ENCODE results near the gene URB2. TPM values are rescaled to one million over a fixed set of nuclear protein-coding genes. Genes with fewer than 3 reads are reported as not detected.

Gene URB2
- total RNA-seq, 2 experiments from 2014 or later, result 13.9 to 16.5 TPM

DNA sequence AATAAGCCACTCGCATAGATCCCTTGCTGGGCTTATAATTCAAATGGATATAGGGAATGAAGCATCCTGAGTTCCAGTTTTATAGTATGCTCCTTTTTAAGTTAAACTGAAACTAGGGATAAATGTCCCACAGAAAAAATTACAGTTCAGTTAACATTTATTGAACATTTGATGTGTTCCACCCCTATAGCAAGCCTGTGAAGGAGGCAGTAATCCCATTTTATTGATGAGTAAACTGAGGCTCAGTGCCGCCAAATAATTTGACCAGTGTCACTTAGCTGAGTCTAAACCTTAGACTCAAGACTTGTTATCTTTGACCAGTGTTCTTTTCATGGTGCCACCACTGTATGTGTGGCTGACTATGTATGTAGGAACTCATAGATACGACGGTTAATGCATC lies 22.4 kb downstream of the URB2 start:
- intact Hi-C loops (cut with DNase I, micrococcal nuclease), result no loop called here
- POLR2A ChIA-PET, result no interaction called here
- no peak overlapping the region for H3K4me3 Mint-ChIP-seq
- CTCF ChIA-PET, result interaction anchor here (1.6 to 1.7 kb wide), 2 partner anchors 13 to 518 kb away, joined by 4 to 5 read pairs; no protein-coding TSS in a partner anchor
- H3K27me3 Mint-ChIP-seq, result no peaks in the 10 kb centered on the region
- DNase-seq (no peak), ATAC-seq (no peak)
- no peaks in the 10 kb centered on the region for H3K4me1 Mint-ChIP-seq
- H3K27ac Mint-ChIP-seq, result no peak overlapping the region
- H3K9me3 Mint-ChIP-seq (ENCODE audit: low read depth), result no peaks in the 10 kb centered on the region
- peaks cover 41% of the 10 kb centered on the region for H3K36me3 Mint-ChIP-seq (ENCODE audit: low read depth)

DNA sequence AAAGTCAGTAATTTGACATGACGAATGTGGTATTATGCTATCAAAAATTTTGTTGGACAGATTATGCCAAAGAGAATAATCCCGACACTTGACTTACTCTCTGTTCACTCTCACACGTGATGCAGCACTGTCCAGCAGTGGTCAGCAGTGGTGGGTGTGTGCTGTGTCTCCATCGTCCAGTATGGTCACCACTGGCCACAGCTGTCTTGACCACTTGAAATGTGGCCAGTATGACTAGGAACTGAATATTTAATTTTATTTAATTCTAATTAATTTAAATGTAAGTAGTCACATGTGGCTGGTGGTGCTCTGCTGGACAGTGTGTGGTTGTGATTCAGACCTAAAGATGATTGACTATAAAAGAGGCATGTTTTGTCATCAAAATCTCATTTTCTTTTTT lies 24.0 kb downstream of the URB2 start:
- no peaks in the 10 kb centered on the region for H3K9me3 Mint-ChIP-seq (ENCODE audit: low read depth)
- ATAC-seq (no peak), DNase-seq (no peak)
- ChIA-PET POLR2A (no interaction called here), CTCF (interaction anchor here (0.9 to 1.6 kb wide), 2 partner anchors 386 to 517 kb away, joined by 3 to 4 read pairs; no protein-coding TSS in a partner anchor)
- H3K36me3 Mint-ChIP-seq (ENCODE audit: low read depth), result peaks cover 32% of the 10 kb centered on the region
- H3K4me3 Mint-ChIP-seq, result no peak overlapping the region
- H3K27me3 Mint-ChIP-seq, result no peaks in the 10 kb centered on the region
- intact Hi-C loops (cut with DNase I, micrococcal nuclease), result no loop called here
- H3K4me1 Mint-ChIP-seq, result no peaks in the 10 kb centered on the region
- no peak overlapping the region for H3K27ac Mint-ChIP-seq

GRCh38 chr1:229651546-229651945 lies 25.5 kb downstream of the URB2 start:
- POLR2A ChIA-PET, result interaction anchor here (0.6 kb wide), 1 partner anchor 30 kb away, joined by 3 read pairs; no protein-coding TSS in a partner anchor
- peaks cover 28% of the 10 kb centered on the region for H3K36me3 Mint-ChIP-seq (ENCODE audit: low read depth)

DNA sequence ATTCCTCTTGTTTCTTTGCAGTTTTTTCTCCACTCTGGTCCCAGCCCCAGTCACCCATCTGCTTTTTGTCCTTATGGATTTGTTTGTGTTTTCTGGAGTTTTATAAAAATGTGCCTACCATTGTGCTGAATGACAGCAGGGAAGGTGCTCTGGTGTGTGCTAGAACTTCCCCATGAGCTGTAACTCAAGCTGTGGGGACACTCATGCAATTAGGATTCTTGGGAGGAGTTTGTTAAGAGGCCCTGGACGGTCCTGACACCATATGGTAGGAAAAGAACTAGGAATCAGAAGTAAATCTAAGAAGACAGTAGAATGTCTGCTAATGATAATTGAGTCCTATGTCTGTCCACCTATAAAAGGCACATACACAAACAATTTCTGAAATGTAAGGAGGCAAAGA lies 27.4 kb downstream of the URB2 start:
- Mint-ChIP-seq H3K4me3 (no peak overlapping the region), H3K4me1 (peaks cover 16% of the 10 kb centered on the region), H3K36me3 (ENCODE audit: low read depth) (peaks cover 24% of the 10 kb centered on the region), H3K27me3 (no peaks in the 10 kb centered on the region), H3K27ac (no peak overlapping the region), H3K9me3 (ENCODE audit: low read depth) (no peaks in the 10 kb centered on the region)
- DNase-seq, result no peak
- intact Hi-C loops (cut with DNase I, micrococcal nuclease), result no loop called here
- ChIA-PET POLR2A (no interaction called here), CTCF (no interaction called here)
- no peak for ATAC-seq

More at GRCh38 chr1:229651546-229651945, 25.5 kb downstream of the URB2 start:
- intact Hi-C loops (cut with DNase I, micrococcal nuclease), result no loop called here
- H3K9me3 Mint-ChIP-seq (ENCODE audit: low read depth), result no peaks in the 10 kb centered on the region
- H3K4me1 Mint-ChIP-seq, result no peaks in the 10 kb centered on the region
- H3K4me3 Mint-ChIP-seq, result no peak overlapping the region
- no peak for DNase-seq
- no peaks in the 10 kb centered on the region for H3K27me3 Mint-ChIP-seq
- H3K27ac Mint-ChIP-seq, result no peak overlapping the region
- ATAC-seq, result no peak
- CTCF ChIA-PET, result interaction anchor here (1.0 kb wide), 1 partner anchor 16 kb away, joined by 3 read pairs; no protein-coding TSS in a partner anchor

GRCh38 chr1:229655781-229656180 lies 29.7 kb downstream of the URB2 start:
- H3K4me1 Mint-ChIP-seq, result peaks cover 16% of the 10 kb centered on the region
- no peak for DNase-seq
- H3K27me3 Mint-ChIP-seq, result no peaks in the 10 kb centered on the region
- ChIA-PET POLR2A (no interaction called here), CTCF (interaction anchor here (1.3 to 1.5 kb wide), 2 partner anchors 10 to 654 kb away, joined by 3 read pairs; no protein-coding TSS in a partner anchor)
- intact Hi-C loops (cut with DNase I, micrococcal nuclease), result no loop called here
- H3K36me3 Mint-ChIP-seq (ENCODE audit: low read depth), result peaks cover 31% of the 10 kb centered on the region
- H3K4me3 Mint-ChIP-seq, result no peak overlapping the region
- ATAC-seq, result no peak
- no peaks in the 10 kb centered on the region for H3K9me3 Mint-ChIP-seq (ENCODE audit: low read depth)
- H3K27ac Mint-ChIP-seq, result peak overlapping the region; percentile 10

- Mint-ChIP-seq H3K36me3 (ENCODE audit: low read depth) (peaks cover 39% of the 10 kb centered on the region), H3K9me3 (ENCODE audit: low read depth) (no peaks in the 10 kb centered on the region), H3K27me3 (no peaks in the 10 kb centered on the region), H3K27ac (peak overlapping the region; percentile 62), H3K4me3 (no peak overlapping the region), H3K4me1 (peaks cover 25% of the 10 kb centered on the region)
- POLR2A ChIA-PET, result interaction anchor here (0.5 kb wide), 1 partner anchor 31 kb away, joined by 6 read pairs; no protein-coding TSS in a partner anchor
- DNase-seq (no peak), ATAC-seq (peak; percentile 73)
- intact Hi-C loops (cut with DNase I, micrococcal nuclease), result no loop called here
- CTCF ChIA-PET, result interaction anchor here (1.5 kb wide), 1 partner anchor 28 kb away, joined by 6 read pairs; no protein-coding TSS in a partner anchor
These were observed 32.1 kb downstream of the URB2 start for GRCh38 chr1:229657993-229658755.

GRCh38 chr1:229661022-229661877 lies 35.2 kb downstream of the URB2 start:
- no peaks in the 10 kb centered on the region for H3K27me3 Mint-ChIP-seq
- H3K4me3 Mint-ChIP-seq, result no peak overlapping the region
- intact Hi-C loops (cut with DNase I, micrococcal nuclease), result loop anchor here (1.0 to 10.0 kb wide), 7 partner anchors 188 to 649 kb away; partner anchors contain the start of gene GALNT2 (in 2 of the 2)
- ChIA-PET CTCF (interaction anchor here (0.7 to 2.1 kb wide), 28 partner anchors 11 to 1005 kb away, joined by 3 to 10 read pairs (median 4); partner anchors contain the start of genes TAF5L and URB2), POLR2A (interaction anchor here (0.8 kb wide), 1 partner anchor 163 kb away, joined by 3 read pairs; no protein-coding TSS in a partner anchor)
- DNase-seq (peak; percentile 88), ATAC-seq (peak; percentile 64)
- peaks cover 25% of the 10 kb centered on the region for H3K4me1 Mint-ChIP-seq
- H3K36me3 Mint-ChIP-seq (ENCODE audit: low read depth), result peaks cover 35% of the 10 kb centered on the region
- H3K9me3 Mint-ChIP-seq (ENCODE audit: low read depth), result no peaks in the 10 kb centered on the region
- H3K27ac Mint-ChIP-seq, result no peak overlapping the region

DNA sequence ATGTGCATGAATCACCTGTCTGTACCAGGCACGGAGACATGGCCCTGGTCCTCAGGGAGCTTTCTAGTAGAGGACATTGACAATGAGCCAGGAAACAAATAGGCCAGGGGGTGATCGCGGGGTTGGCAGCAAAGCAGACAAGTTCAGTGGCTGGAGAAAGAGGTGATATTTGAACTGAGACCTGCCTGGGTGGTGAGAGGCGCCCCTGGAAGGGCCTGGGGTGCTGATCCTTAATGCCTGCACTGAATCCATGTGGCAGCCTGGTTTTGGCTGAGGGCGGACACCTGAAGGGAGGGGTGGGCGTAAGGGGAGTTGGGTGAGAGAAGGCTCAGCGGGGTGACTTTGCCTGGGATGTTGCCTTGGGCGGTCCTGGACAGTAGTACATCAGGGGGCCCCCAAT lies 35.9 kb downstream of the URB2 start:
- ATAC-seq, result no peak
- CTCF ChIA-PET, result interaction anchor here (0.8 to 2.1 kb wide), 11 partner anchors 11 to 648 kb away, joined by 3 to 10 read pairs (median 5); partner anchors contain the start of genes TAF5L and URB2

GRCh38 chr1:229664133-229664689 lies 38.2 kb downstream of the URB2 start:
- H3K27me3 Mint-ChIP-seq, result no peaks in the 10 kb centered on the region
- ChIA-PET POLR2A (no interaction called here), CTCF (interaction anchor here (1.0 kb wide), 1 partner anchor 29 kb away, joined by 5 read pairs; no protein-coding TSS in a partner anchor)
- peak; percentile 95 for ATAC-seq
- H3K36me3 Mint-ChIP-seq (ENCODE audit: low read depth), result peaks cover 36% of the 10 kb centered on the region
- H3K4me1 Mint-ChIP-seq, result peaks cover 8% of the 10 kb centered on the region
- DNase-seq, result peak; percentile 96
- intact Hi-C loops (cut with DNase I, micrococcal nuclease), result loop anchor here (1.0 to 10.0 kb wide), 7 partner anchors 28 to 446 kb away; partner anchors contain the start of gene GALNT2 (in 2 of the 2)
- H3K9me3 Mint-ChIP-seq (ENCODE audit: low read depth), result no peaks in the 10 kb centered on the region
- no peak overlapping the region for H3K4me3 Mint-ChIP-seq
- no peak overlapping the region for H3K27ac Mint-ChIP-seq

More for the DNA sequence above, 35.9 kb downstream of the URB2 start:
- intact Hi-C loops (cut with DNase I, micrococcal nuclease), result loop anchor here (1.0 to 10.0 kb wide), 7 partner anchors 187 to 648 kb away; partner anchors contain the start of gene GALNT2 (in 2 of the 2)
- Mint-ChIP-seq H3K4me3 (no peak overlapping the region), H3K9me3 (ENCODE audit: low read depth) (no peaks in the 10 kb centered on the region), H3K27ac (no peak overlapping the region), H3K36me3 (ENCODE audit: low read depth) (peaks cover 31% of the 10 kb centered on the region), H3K27me3 (no peaks in the 10 kb centered on the region), H3K4me1 (peaks cover 24% of the 10 kb centered on the region)
- POLR2A ChIA-PET, result interaction anchor here (0.7 kb wide), 1 partner anchor 221 kb away, joined by 3 read pairs; no protein-coding TSS in a partner anchor
- DNase-seq, result no peak

GRCh38 chr1:229665912-229666558 lies 40.0 kb downstream of the URB2 start:
- ATAC-seq, result no peak
- H3K4me1 Mint-ChIP-seq, result peaks cover 8% of the 10 kb centered on the region
- no peak overlapping the region for H3K4me3 Mint-ChIP-seq
- no peak for DNase-seq
- peaks cover 33% of the 10 kb centered on the region for H3K36me3 Mint-ChIP-seq (ENCODE audit: low read depth)
- H3K27me3 Mint-ChIP-seq, result no peaks in the 10 kb centered on the region
- intact Hi-C loops (cut with DNase I, micrococcal nuclease), result loop anchor here (2.0 to 10.0 kb wide), 4 partner anchors 49 to 439 kb away; no protein-coding TSS in a partner anchor
- H3K27ac Mint-ChIP-seq, result no peak overlapping the region
- H3K9me3 Mint-ChIP-seq (ENCODE audit: low read depth), result no peaks in the 10 kb centered on the region
- POLR2A ChIA-PET, result no interaction called here
- CTCF ChIA-PET, result interaction anchor here (1.0 kb wide), 2 partner anchors 9 to 502 kb away, joined by 3 read pairs; no protein-coding TSS in a partner anchor
